HG02642 (cell line): Measurements from ENCODE around the gene FOCAD.
"Not testable (repeated sequence)": the region's sequence is repeated elsewhere in the genome, so short reads cannot be mapped to it uniquely, and the experiment has no call there.

ENCODE experiments used
- ATAC-seq: cut with Tn5 transposase; IDR thresholded peaks from one replicate; pipeline ENCODE4 v1.9.1; 2021; ENCODE audit warnings: mild to moderate bottlenecking; ENCODE audit not compliant: unreplicated experiment, poor library complexity

The FOCAD gene

DNA sequence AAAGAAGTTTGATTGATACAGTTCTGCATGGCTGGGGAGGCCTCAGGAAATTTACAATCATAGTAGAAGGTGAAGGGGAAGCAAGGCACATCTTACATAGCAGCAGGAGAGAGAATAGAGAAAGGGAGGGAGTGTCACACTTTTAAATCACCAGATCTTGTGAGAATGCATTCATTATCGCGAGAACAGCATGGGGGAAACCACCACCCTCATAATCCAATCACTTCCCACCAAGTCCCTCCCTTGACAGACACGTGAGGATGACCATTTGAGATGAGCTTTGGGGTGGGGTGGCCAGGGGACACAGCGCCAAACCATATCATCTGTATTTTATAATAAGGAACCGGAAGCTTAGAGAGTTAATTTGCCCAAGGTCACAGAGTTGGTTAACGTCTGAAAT lies 13.7 kb upstream of the FOCAD start:
- no peak for ATAC-seq

DNA sequence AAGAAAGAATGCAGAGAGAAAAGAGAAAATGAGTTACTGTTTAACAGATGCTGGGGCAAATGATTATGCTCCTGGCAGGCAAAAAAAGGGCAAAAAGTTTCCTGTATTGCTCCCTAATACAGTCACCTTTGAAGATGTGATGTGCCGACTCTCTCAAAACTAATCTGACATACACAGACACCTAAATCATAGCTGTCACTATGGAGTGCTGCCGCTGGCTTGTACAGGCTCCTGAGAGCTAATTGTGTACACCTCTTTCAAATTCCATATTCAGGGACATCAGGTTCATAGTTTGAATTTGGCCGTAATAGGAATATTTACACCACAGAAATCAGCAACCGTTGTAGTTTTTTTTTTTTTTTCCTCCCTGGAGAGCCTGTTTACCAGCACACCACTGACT lies 12.4 kb upstream of the FOCAD start:
- no peak for ATAC-seq

DNA sequence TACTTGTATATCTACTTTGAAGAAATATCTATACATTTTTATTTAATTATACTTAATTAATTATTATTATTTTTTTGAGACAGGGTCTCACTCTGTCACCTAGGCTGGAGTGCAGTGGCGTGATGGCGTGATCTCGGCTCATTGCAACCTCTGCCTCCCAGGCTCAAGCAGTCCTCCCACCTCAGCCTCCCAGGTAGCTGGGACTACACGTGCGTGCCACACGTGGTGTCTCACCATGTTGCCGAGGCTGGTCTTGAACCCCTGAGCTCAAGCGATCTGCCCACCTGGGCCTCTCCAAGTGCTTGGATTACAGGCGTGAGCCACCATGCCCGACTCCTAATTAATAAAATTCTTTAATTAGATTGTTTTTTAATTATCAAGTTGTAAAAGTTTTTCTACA lies 10.5 kb upstream of the FOCAD start:
- not testable (repeated sequence) for ATAC-seq

DNA sequence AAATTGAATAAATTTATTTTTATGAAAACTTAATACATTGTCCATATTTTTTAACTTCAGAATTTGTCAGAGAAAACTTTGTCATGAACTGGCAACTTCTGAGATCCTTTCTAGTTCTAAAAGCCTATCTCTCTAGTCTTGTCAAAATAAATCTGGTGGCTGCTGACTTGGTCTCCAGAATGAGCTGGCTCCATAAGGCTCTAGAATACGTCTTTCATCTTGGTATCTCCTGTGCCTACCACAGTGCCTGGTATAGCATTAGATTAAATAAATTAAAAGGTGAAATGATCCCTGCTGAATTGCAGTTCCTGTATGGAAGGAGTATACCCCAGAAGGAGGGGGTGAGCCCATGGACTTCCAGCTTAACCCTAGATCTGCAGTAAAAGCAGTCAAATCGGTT lies 2.6 kb upstream of the FOCAD start:
- ATAC-seq = no peak

DNA sequence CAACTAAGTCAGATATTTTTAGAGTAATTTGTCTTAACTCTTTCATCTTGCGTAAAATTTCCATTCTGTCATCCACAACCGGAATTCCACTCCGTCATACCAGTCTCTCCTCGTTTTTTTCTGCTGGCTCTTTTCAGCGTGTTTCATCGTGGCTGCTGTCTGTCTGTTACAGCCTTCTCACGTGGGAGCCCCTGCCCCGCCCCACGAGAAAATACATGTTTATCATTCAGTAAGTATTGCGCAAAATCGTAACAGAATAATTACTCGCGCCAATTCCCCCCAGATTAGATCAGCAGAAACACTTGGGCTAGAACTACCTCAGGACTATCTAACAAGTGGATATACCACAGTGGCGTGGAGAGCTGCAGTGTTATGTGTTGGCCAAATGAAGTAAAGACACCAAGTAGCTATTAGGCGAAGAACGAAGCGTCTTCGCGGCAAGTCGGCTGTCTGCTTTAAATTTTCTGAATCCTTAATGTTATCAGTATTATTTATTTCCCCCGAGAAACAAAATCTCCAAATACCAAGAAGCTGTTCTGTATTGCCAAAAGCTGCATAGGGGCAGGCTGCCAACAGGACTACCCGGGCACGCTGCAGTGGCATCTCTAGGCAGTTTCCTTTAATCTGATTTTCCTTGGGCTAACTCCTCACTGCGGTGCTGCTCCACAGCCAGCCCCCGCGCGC lies 566 bp upstream of the FOCAD start:
- peak; percentile 8 for ATAC-seq

DNA sequence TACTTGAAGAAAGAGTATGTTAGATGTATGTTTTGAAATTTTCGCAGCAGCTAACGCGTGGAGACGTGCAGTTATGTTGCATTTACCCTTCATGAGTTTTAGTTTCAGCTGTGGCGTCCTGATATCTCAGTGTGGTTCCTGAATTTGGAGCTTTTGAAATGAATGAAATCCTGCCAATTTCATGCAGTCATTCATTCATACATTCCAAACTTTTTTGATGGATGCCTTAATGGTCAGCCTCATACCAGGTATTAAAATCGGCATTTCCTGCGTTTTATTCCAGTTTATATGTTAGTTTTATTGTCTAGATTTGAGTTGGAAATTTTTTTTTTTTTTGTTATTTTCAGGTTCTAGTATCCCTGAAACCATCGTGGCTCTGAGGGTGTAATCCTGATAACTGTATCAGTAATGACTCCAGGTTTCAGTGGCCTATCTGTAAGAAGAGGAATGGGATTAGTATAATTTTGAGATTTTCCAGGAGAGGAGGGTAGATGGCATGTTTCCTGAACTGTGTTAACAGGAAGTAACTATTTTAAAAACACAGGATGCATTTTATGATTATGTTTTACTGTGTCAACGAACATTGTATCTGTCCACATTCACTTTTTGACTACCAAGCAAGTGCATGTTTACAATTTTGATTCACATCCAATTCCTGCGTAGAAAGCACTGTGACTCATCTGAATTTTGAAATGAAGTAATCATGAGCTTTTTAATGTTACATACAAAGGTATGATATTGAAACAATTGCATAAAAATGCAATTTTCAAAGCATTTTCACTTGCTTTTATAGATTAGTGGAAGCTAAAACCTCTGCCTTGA lies 1.0 kb downstream of the FOCAD start:
- no peak for ATAC-seq

DNA sequence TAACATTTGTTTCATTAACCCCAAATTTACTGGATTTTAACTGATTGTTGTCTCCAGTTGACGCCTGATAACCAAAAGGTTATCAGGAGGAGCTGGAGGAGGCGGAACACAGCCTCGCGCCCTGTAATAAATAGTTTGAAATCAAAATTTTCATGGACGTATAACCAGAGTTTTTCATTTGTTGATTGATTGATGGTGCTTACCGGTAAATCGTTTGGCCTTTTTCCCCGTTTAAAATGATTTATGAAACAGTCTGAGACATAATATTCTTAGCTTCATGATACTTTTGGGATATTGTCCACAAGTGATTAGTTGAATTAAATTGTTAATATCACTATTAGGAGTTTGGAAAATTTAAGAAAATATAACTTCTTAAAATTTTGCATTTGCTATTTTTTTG lies 1.7 kb downstream of the FOCAD start:
- no peak for ATAC-seq

DNA sequence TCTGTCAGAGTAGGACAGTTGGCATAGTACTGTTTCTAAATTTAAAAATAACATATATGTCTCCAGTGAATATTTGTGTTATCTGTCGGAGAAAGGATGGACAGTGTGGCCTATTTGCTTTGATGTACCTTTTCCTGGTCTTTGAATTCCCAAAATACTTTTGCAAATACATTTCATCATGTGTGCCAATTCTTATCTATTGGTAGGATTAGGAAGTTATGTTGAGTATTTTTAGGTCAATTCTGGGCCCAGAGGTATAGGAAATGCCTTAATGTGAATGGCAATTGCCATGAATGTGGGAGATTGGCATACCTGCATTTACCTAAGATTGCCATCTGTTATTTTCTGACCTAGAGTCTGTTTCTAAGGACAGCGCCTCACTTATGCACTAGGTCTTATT lies 5.8 kb downstream of the FOCAD start:
- no peak for ATAC-seq

DNA sequence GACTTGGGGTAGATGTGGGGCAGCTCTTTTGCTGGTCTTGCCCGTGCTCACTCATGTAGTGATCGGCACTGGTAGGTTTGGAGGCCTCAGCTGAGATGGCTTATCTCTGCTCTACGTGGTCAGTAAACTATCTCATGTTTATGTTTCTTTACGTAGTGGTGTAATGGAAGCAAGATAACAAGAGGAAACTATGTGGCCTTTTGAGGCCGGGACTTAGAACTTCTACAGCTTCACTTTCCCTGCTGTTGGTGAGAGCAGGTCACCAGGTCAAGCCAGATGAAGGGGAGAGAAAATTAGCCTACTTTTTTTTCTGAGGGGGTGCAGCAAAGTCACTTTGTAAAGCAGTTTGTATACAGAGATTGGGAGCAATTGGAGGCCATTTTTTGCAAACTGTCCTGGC lies 8.5 kb downstream of the FOCAD start:
- no peak for ATAC-seq

DNA sequence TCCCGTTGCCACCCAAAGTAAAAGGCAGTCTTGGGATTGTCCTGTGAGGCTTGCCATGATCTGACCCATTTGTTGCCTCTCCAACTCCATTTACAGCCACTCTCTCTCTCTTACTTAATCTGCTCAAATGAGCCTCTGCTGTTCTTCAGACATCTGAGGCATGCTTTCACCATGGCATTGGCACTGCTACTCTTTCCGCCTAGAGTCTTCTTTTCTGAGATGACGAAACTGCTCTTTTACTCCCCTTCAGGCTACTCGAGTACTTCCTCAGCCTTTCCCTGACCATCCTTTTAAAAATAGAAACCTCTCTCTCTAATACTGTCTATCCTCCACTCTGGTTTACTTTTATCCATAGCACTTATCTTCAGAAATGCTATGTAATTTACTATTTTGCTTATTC lies 9.0 kb downstream of the FOCAD start:
- no peak for ATAC-seq

DNA sequence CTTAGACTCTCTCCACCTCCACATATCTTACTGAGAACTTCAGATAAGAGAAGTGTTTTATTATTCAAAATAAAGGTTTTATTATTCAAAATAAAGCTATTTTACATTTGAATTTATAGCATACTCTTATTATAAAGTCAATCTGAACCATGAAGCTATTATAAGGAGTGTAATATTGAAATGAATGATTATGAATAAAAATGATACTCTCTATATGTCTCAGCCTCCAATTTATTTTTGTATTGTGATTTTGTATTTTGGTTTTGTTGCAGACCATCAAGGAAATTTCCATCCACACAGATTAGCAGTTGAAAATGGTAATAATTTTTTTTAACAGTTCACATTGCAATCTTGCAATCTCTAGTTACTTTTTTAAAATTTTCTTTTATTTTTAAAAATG lies 10.2 kb downstream of the FOCAD start:
- no peak for ATAC-seq

DNA sequence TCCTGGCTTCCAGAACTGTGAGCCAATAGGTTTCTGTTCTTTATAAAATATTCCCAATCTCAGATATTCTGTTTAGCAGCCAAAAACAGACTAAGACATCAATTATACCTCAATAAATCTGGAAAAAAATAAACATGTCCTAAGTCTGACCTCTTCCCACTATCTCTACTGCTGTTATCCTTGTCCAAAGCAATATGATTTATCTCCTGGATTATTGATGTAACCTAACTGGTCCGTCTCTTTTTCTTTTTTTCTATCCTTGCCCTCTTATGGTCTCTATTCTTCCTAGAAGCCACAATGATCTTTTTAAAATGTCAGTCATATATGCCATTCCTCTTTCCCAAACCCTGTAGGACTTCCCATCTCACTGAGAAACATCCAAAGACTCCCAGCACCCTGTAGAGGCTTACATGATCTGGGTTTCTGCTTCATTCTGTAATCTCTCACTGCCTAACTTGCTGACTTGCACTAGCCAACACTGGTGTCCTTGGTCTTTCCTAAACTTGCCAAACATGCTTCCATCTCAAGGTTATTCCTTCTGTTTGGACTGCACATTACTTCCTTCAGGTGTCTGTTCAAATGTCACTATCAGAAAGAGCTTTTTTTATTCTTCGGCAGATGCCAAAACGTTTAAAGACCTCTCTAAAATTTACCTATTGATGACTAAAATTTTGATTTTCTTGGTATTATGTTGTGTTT lies 13.1 kb downstream of the FOCAD start:
- no peak for ATAC-seq

DNA sequence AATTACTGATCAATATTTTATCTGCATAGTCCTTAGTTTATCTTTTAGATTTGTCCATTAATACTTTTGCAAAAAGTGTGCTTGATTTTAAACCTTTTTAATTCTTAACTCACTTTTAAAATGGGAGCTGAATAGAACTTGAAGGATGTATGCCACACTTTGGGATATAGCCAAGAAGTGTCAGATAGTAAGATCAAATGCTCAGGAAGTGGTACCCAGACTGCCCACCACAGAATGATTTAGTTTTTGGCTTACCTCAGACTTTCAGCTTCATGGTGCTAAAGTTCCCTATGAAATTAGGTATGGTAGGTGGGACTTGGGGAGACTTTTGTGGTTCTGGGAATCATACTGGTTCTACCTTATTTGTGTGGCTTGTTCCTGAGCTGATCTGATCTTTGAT lies 14.7 kb downstream of the FOCAD start:
- no peak for ATAC-seq

DNA sequence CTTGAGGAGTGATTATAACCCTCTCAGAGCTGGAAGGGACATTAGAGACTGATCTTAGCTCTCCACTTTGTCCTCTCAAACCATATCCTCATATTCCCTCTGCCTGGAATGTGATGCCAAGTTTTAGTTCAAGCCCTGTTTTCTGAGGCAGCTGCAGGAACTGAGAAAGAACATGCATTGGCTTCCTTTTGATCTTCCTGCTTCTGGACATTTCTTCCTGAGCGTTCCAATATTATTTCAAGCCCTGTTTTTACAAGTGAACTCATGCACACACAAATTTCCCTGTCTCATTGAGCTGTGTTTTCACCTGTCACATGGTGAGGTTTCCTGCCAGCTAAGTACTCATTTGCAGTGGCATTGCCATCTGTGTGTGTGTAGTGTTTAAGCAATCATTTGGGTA lies 17.0 kb downstream of the FOCAD start:
- no peak for ATAC-seq

DNA sequence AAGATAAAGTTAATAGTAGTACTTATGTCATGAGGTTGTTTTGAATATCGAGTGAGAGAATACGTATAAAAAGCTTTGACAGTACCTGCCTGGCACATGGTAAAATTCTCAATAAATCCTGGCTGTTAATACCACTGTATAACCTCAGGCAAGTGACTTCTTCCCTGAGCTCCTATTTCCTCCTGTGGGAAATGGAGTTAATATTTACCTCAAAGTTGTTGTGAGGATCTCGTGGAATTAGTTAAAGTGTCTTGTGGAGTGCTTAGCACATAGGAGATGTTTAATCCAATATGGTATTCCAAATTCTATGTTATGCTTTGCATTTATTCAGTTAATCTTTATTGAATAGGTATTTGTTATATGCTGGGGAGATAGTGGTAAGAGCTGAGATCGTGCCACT lies 18.5 kb downstream of the FOCAD start:
- no peak for ATAC-seq

DNA sequence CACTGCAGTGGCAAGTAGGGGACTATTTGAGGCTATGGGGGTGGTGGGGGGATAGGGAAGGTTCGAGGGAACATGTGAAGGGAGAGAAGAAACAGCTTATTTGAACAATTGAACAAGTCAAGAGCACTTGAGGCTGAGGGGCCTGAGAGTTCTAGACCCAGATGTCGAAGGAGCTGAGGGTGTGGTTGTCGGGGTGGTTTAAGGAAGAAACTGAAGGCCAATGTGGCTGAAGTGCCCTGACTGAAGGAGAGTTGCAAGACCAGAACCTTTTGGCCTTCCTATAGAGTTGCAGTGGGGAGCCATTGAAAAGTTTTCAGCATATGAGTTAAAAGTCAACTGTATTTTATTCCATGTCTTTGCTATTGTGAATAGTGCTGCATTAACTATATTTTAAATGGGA lies 19.1 kb downstream of the FOCAD start:
- ATAC-seq = no peak

DNA sequence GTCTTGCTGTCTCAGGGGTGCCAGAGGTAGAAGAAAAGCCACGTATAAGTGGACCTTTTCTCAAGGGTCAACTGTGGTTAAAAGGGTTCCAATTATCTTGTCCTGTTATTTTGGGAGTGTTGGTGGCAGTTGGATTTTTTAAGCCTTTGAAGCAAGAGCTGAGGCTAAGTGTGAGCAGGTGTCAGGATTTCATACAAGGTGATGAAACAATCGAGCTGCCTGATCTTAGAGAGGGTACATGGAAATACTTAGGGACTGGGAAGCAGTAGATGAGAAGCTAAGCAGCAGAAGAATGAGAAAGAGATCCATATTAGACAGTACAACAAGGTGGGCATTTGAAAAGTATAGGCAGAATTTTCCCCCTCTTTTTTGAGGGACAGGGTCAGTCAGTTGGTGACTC lies 23.6 kb downstream of the FOCAD start:
- no peak for ATAC-seq

DNA sequence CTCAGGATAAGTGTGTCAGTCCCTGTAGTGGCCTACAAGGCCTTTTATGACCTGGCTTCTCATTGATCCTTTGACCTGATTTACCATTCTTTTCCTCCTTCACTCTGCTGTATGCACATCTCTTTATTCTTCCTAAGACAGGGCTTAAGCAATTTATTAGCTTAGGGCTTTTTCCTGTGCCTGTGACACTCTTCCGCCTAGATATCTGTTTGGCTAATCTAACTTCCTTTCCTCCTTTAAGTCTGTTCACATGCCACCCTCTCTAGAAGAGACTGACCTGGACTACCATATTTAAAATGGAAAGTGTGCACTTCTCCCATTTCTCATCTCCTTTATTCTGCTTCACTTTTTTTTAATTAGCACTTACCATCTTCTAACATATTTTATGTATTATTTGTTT lies 29.1 kb downstream of the FOCAD start:
- no peak for ATAC-seq

DNA sequence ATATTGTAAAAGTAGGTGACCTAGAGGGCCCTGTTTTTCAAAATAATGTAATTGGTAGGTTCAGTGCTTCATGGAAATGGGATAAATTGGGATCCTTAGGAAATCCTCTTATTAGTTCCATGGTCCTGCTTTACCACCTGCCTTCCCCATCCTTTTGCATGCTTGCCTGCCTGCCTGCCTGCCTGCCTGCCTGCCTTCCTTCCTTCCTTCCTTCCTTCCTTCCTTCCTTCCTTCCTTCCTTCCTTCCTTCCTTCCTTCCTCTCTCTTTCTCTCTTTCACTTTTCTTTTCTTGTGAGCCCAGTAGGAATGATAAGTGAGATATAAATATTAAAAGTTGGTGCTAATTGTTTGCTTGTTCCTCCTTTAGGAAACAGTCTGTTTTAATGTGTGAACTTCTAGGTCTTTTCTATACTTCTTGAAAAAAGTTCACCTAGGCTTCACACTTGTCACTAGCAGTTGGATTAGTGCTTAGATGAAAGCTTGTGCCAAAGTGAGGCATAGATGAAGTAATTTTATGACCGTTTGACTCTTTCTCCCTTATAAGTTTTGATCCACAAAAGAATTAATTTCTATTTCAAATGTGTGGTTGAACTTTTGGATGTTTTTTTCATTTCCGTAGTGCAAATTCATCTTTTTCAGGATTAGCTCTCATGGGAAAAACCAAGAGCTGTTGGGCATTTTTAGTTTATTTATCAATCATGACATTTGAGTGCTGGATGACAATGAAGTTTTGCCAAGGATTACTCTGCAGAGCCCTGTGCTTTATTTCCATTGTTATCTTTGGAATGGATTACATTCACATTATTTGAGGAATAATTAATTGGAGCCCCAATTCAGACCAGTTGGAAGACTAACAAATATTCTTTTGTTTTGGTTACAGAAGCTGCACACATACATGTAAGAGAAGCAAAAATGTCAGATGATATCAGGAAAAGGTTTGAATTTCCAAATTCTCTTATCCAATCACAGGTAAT lies 30.7 kb downstream of the FOCAD start:
- no peak for ATAC-seq

DNA sequence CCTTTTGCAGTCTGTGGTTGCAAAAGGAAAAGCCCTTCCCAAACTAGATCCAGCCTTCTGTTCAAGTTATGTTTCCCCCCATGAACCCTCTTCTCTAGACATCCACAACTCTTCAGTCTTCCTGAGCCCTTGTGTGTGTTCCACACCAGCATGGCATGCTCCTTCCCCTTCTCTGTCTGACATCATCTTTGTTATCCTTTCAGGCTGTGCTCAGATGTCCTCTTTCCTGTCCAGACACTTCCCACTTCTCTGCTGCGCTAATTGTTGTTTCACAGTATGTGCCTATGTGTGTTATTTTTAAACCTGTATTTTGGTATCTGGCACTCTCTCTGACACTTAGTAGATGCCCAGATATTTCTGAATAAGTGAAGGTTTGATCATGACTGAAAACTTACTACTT lies 38.2 kb downstream of the FOCAD start:
- no peak for ATAC-seq
